ENCODE results near the gene DNAH6.

The DNAH6 gene

DNA sequence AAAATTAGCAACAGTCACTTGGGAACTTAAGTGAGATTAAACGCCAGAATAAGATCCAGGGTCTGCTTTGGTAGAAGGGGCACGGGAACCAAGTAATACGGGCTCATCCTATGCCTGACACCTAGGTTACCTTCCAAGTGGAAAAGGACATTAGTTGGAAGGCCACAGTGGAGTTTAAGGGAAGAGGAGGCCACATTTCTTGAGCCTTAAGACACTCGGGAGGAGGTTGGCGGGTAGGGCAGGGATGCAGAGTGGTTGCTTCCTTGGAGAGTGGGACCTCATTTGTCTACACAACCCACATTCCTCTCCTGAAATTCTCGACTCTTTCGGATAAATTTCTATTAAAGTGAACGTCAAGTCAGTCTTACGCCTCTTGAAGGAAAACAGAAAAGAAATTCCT, 510 bp upstream of the DNAH6 start (continued):
- TF ChIP-seq RARB (CRISPR knock-in tag; IDR thresholded peaks at IDR 0.05) (no peak), ARNTL (CRISPR knock-in tag; IDR thresholded peaks at IDR 0.05; ENCODE audit: borderline replicate concordance, low read depth) (no peak), OSR1 (CRISPR knock-in tag; IDR thresholded peaks at IDR 0.05) (no peak), GLIS3 (CRISPR knock-in tag; IDR thresholded peaks at IDR 0.05) (no peak), ZNF8 (CRISPR knock-in tag; IDR thresholded peaks at IDR 0.05) (no peak)
- TF ChIP-seq, protein P1, sequence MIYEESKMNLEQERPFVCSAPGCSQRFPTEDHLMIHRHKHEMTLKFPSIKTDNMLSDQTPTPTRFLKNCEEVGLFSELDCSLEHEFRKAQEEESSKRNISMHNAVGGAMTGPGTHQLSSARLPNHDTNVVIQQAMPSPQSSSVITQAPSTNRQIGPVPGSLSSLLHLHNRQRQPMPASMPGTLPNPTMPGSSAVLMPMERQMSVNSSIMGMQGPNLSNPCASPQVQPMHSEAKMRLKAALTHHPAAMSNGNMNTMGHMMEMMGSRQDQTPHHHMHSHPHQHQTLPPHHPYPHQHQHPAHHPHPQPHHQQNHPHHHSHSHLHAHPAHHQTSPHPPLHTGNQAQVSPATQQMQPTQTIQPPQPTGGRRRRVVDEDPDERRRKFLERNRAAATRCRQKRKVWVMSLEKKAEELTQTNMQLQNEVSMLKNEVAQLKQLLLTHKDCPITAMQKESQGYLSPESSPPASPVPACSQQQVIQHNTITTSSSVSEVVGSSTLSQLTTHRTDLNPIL (CRISPR knock-in tag; IDR thresholded peaks at IDR 0.05; ENCODE audit: low read depth), result no peak

DNA sequence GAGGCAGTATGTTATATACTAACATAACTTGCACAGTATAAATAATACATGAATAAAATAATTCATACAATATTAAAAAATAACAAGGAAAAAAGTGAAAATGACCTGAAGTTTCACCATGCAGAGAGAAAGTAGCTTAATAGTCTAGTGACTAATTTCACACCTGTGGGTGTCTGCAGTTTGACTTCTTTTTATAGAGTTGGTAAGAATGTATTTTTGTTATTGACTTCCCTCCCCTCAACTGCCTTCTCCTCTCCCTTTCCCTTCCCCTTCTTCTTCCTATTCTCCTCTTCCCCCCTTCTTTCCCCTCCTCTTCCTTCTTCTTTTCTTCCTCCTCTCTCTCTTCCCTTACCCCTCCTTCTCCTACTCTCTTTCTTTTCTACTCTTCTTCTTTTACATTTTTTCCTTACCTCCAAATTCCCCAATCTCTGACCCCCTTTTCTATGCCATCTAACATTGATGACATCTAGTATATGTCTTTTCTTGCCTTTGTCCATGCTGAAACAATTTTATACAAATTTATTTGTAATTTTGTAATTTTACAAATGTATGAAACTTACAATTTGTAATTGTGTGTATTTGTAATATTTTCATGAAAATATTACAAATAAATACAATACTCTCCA, 3.1 kb downstream of the DNAH6 start:
- TF ChIP-seq ISL1 (CRISPR knock-in tag; IDR thresholded peaks at IDR 0.05) (no peak), OSR1 (CRISPR knock-in tag; IDR thresholded peaks at IDR 0.05) (no peak), ZC3H10 (CRISPR knock-in tag; IDR thresholded peaks at IDR 0.05) (no peak), ZNF565 (CRISPR knock-in tag; conservative IDR thresholded peaks at IDR 0.05; ENCODE audit: low read depth) (no peak), TOX (CRISPR knock-in tag; IDR thresholded peaks at IDR 0.05; ENCODE audit: borderline replicate concordance) (no peak), ZNF70 (CRISPR knock-in tag; IDR thresholded peaks at IDR 0.05) (no peak), ZFP30 (CRISPR knock-in tag; IDR thresholded peaks at IDR 0.05) (no peak), SNAI2 (CRISPR knock-in tag; IDR thresholded peaks at IDR 0.05) (no peak), BACH2 (CRISPR knock-in tag; IDR thresholded peaks at IDR 0.05; ENCODE audit: borderline replicate concordance) (no peak)
- TF ChIP-seq, protein P1 (CRISPR knock-in tag; IDR thresholded peaks at IDR 0.05; ENCODE audit: low read depth), result no peak
- ATAC-seq, result no peak

DNA sequence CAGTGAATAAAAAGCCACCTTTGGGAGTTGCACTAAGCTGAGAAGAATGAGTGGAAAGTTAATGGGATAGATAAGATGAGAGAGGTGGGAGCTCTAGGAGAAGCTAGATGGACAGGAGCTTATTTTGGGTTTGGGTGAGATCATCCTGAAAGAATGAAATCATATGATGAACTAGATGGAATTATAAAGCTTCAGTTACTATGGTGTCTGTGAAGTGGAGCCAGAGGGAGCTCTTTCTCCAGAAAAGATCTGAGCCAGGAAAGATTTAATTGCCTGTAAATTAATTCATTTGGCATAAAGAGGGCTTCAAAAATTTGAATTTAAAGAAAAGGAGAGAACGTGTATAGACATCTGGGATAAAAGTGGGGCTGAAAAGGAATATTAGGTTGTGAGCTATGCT, 10.3 kb downstream of the DNAH6 start:
- no peak for ATAC-seq
- TF ChIP-seq, protein P2, sequence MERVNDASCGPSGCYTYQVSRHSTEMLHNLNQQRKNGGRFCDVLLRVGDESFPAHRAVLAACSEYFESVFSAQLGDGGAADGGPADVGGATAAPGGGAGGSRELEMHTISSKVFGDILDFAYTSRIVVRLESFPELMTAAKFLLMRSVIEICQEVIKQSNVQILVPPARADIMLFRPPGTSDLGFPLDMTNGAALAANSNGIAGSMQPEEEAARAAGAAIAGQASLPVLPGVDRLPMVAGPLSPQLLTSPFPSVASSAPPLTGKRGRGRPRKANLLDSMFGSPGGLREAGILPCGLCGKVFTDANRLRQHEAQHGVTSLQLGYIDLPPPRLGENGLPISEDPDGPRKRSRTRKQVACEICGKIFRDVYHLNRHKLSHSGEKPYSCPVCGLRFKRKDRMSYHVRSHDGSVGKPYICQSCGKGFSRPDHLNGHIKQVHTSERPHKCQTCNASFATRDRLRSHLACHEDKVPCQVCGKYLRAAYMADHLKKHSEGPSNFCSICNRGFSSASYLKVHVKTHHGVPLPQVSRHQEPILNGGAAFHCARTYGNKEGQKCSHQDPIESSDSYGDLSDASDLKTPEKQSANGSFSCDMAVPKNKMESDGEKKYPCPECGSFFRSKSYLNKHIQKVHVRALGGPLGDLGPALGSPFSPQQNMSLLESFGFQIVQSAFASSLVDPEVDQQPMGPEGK (CRISPR knock-in tag; IDR thresholded peaks at IDR 0.05; ENCODE audit: borderline replicate concordance), result no peak
- TF ChIP-seq, protein P3, sequence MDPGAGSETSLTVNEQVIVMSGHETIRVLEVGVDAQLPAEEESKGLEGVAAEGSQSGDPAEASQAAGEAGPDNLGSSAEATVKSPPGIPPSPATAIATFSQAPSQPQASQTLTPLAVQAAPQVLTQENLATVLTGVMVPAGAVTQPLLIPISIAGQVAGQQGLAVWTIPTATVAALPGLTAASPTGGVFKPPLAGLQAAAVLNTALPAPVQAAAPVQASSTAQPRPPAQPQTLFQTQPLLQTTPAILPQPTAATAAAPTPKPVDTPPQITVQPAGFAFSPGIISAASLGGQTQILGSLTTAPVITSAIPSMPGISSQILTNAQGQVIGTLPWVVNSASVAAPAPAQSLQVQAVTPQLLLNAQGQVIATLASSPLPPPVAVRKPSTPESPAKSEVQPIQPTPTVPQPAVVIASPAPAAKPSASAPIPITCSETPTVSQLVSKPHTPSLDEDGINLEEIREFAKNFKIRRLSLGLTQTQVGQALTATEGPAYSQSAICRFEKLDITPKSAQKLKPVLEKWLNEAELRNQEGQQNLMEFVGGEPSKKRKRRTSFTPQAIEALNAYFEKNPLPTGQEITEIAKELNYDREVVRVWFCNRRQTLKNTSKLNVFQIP (CRISPR knock-in tag; IDR thresholded peaks at IDR 0.05; ENCODE audit: borderline replicate concordance, low read depth), result no peak
- TF ChIP-seq ESRRG (CRISPR knock-in tag; IDR thresholded peaks at IDR 0.05), result no peak
- TF ChIP-seq, protein P4, sequence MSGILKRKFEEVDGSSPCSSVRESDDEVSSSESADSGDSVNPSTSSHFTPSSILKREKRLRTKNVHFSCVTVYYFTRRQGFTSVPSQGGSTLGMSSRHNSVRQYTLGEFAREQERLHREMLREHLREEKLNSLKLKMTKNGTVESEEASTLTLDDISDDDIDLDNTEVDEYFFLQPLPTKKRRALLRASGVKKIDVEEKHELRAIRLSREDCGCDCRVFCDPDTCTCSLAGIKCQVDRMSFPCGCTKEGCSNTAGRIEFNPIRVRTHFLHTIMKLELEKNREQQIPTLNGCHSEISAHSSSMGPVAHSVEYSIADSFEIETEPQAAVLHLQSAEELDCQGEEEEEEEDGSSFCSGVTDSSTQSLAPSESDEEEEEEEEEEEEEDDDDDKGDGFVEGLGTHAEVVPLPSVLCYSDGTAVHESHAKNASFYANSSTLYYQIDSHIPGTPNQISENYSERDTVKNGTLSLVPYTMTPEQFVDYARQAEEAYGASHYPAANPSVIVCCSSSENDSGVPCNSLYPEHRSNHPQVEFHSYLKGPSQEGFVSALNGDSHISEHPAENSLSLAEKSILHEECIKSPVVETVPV (CRISPR knock-in tag; IDR thresholded peaks at IDR 0.05), result no peak
- TF ChIP-seq ARNTL (CRISPR knock-in tag; IDR thresholded peaks at IDR 0.05; ENCODE audit: borderline replicate concordance, low read depth), result no peak
- no peak for TF ChIP-seq CSDC2 (CRISPR knock-in tag; IDR thresholded peaks at IDR 0.05)
- no peak for TF ChIP-seq SNAI2 (CRISPR knock-in tag; IDR thresholded peaks at IDR 0.05)
- no peak for TF ChIP-seq ZNF70 (CRISPR knock-in tag; IDR thresholded peaks at IDR 0.05)
- TF ChIP-seq PPARA (CRISPR knock-in tag; IDR thresholded peaks at IDR 0.05; ENCODE audit: borderline replicate concordance), result no peak
- no peak for TF ChIP-seq TCF4 (CRISPR knock-in tag; IDR thresholded peaks at IDR 0.05; ENCODE audit: borderline replicate concordance)

Measured in SK-N-SH treated with all-trans-retinoic acid at 6 μM for 48 hours (cell line).